ENCODE measurements around the gene INMT. TPM values are rescaled to one million over a fixed set of nuclear protein-coding genes. Genes with fewer than 3 reads are reported as not detected.

The INMT gene
- total and polyA plus RNA-seq, 2 of the 8 experiments (the other 6 are each of a cell fraction or from before 2014, with no cell fraction given), result 0.60 to 0.94 TPM

DNA sequence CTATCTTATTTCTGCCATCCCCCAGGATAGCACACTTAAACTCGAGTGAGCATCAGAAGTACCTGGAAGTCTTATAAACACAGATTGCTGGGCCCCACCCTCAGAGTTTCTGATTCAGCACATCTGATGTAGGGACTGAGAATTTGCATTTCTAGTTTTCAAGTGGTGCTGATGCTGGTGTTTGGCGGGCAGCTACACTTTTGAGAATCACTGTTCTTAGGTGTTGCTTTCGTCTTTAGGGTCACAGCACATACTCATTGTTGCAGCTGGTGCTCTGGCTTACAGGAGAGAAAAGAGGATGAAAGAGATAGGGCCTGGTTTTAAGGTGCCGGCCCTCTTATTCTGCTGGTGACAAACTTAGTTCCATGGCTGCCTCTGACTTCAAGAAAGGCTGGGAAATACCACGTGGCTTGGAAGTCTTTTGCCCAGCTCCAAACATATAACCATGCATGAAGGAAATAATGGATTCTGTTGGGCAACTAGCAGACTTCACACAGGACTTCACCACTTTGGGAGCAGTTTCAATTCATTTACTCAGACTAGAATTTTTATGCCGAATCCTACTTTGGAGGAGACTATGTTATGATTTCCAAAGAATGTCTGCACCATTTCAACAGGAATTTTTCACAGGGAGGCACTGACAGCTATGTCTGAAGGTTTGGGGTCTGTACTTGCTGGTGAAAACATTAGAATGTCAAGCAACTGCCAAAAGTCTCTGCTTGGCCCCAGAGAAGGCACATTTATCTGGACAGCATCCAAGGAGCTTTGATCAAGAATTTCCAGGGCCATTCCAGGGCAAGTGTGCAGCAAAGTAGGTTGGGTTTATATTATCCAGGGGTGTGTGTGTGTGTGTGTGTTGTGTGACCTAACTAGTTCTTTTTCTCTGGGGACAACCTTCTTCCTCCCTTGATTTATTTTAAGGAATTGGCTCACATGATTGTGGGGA, 12.4 kb downstream of the INMT start:
- H3K18ac ChIP-seq (ENCODE audit: extremely low read depth, low read length), result no peak overlapping the region
- H3K4ac ChIP-seq (replicated peaks; ENCODE audit: insufficient read length, low read depth, low read length), result no peak overlapping the region
- H4K8ac ChIP-seq (ENCODE audit: extremely low read depth, insufficient read depth, low read length), result no peak overlapping the region
- H3K4me2 ChIP-seq (ENCODE audit: insufficient read depth in 1 of 2, low read depth in 2 of 2, low read length in 2 of 2), result no peak overlapping the region
- no peaks in the 10 kb centered on the region for H3K79me1 ChIP-seq (ENCODE audit: low read depth, low read length)
- H3K23me2 ChIP-seq (ENCODE audit: low read depth, low read length), result no peaks in the 10 kb centered on the region
- no peaks in the 10 kb centered on the region for H3K79me2 ChIP-seq (ENCODE audit: control insufficient read depth in 1 of 2, insufficient read depth in 2 of 2, low read length in 2 of 2)
- H3K56ac ChIP-seq (replicated peaks; ENCODE audit: insufficient read length, low read depth, low read length), result no peak overlapping the region
- H2BK120ac ChIP-seq (replicated peaks; ENCODE audit: low read depth, low read length), result no peak overlapping the region
- no peaks in the 10 kb centered on the region for H3K27me3 ChIP-seq (replicated peaks in 1 of 4; ENCODE audit: control insufficient read depth in 3 of 4, extremely low read depth in 1 of 4, insufficient read depth in 3 of 4, low read length in 3 of 4)
- no peaks in the 10 kb centered on the region for H3K9me3 ChIP-seq (ENCODE audit: insufficient read depth in 2 of 2, low read depth in 1 of 2, low read length in 1 of 2)
- H2AK5ac ChIP-seq (ENCODE audit: low read depth, low read length), result no peak overlapping the region
- no peak overlapping the region for H3K14ac ChIP-seq (ENCODE audit: insufficient read length)
- H2BK15ac ChIP-seq (ENCODE audit: low read length), result no peak overlapping the region
- H4K5ac ChIP-seq (ENCODE audit: insufficient read length, low read depth, low read length), result no peak overlapping the region
- no peak overlapping the region for H2BK12ac ChIP-seq (ENCODE audit: low read depth, low read length)
- H4K20me1 ChIP-seq (replicated peaks in 1 of 2; ENCODE audit: control insufficient read depth in 1 of 2, insufficient read depth in 2 of 2, low read length in 2 of 2), result no peaks in the 10 kb centered on the region
- H3K27ac ChIP-seq (ENCODE audit: low read depth, low read length), result no peak overlapping the region
- no peak overlapping the region for H2BK20ac ChIP-seq (ENCODE audit: low read length)
- FAIRE-seq (no peak), DNase-seq (ENCODE audit: low read depth in 1 of 2, low spot score in 2 of 2) (no peak)
- TF ChIP-seq POU5F1 (IDR thresholded peaks at IDR 0.05; ENCODE audit: low read depth, low read length) (no peak), POLR2AphosphoS5 (IDR thresholded peaks at IDR 0.05; ENCODE audit: low read depth, low read length) (no peak), CBX8 (IDR thresholded peaks at IDR 0.05; ENCODE audit: borderline replicate concordance, low read depth, low read length) (no peak), SP2 (IDR thresholded peaks at IDR 0.05; ENCODE audit: low read length) (no peak), CBX5 (IDR thresholded peaks at IDR 0.05; ENCODE audit: low read depth, low read length) (no peak), JUN (IDR thresholded peaks at IDR 0.05; ENCODE audit: low read depth, low read length) (no peak), RBBP5 (IDR thresholded peaks at IDR 0.05; ENCODE audit: borderline replicate concordance, low read depth, low read length) (no peak), KDM5A (IDR thresholded peaks at IDR 0.05; ENCODE audit: low read length) (no peak)
- H3K4me1 ChIP-seq (replicated peaks in 1 of 4; ENCODE audit: control insufficient read depth in 3 of 4, insufficient read depth in 4 of 4, low read length in 3 of 4), result no peaks in the 10 kb centered on the region
- H3K36me3 ChIP-seq (ENCODE audit: control insufficient read depth in 2 of 4, insufficient read depth in 4 of 4, low read length in 3 of 4), result no peaks in the 10 kb centered on the region
- H4K91ac ChIP-seq (replicated peaks; ENCODE audit: insufficient read length, low read length), result no peak overlapping the region
- no peak overlapping the region for H3K9ac ChIP-seq (replicated peaks in 1 of 4; ENCODE audit: extremely low read depth in 1 of 4, low read depth in 3 of 4, low read length in 3 of 4)
- ChIA-PET CTCF (ENCODE audit: partially characterized antibody) (interaction anchor here (0.7 to 2.4 kb wide), 9 partner anchors 8 to 650 kb away, joined by 3 to 14 read pairs (median 4); partner anchors contain the start of gene INMT), POLR2A (ENCODE audit: partially characterized antibody) (interaction anchor here (0.8 kb wide), 1 partner anchor 14 kb away, joined by 3 read pairs; no protein-coding TSS in a partner anchor)
- H2AFZ ChIP-seq (ENCODE audit: low read length), result no peak overlapping the region
- WGBS, 2 experiments (ENCODE audit: extremely low coverage in 1 of 2, insufficient coverage in 1 of 2, insufficient read length in 1 of 2, insufficient replicate concordance in 2 of 2, low coverage in 1 of 2, low lambda C conversion rate in 2 of 2, missing lambda C conversion rate in 1 of 2), result 79% methylated on average over 6 of the region's 6 CpGs; no CpG with 5 or more reads in 1 of the 2 experiments
- no peak overlapping the region for H3K4me3 ChIP-seq (ENCODE audit: extremely low read depth in 1 of 4, insufficient read depth in 2 of 4, low read depth in 3 of 4, low read length in 4 of 4)
- H2BK5ac ChIP-seq (ENCODE audit: low read depth, low read length), result no peak overlapping the region
- no peak overlapping the region for H3K23ac ChIP-seq (ENCODE audit: insufficient read length)
